GDM1 (cell line): Measurements from ENCODE around the gene EIF4A3.

ENCODE experiments used
- DNase-seq: peaks from one replicate; lab custom pipeline; 2025; lab: John Stamatoyannopoulos, UW

Gene EIF4A3

DNA sequence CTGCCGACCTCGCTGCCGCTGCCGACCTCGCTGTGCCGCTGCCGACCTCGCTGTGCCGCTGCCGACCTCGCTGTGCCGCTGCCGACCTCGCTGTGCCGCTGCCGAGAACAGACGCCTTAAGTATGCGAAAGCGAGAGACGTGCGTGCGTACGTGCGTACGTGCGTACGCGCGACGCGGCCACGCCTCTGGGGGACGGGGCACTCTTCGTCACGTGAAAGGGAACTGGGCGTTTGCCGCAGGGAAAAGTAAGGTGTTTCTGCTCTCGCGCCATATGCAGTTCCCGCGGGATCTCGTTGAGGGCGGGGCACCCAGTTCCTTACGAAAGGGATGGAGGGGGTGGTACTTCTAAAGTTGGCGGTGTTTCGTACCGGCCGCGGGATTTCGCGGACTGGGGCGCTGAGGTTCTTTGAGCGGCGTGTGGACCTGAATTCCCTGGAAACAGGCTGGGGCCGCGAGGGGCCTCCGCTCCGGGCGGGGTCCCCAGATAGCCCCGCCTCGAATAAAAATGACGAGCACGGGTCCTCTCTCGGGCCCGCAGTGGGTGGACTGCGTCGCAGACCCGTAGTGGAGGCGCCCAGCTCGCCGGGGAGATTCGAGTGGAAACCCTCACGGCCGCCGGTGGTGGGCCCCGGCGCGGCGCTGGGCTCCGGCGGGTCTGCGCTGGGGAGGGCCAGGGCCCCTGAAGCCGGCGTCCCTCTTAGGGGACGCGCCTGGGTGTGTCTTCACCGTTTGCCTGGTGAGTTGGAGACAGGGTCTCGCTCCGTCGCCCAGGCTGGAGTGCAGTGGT is at the start of gene EIF4A3:
Gene EIF4A3 (minus strand): TSS at position 94 of the 788 bp plus-strand sequence. CDS start 167 bp downstream, outside the sequence.
- peak; percentile 98 for DNase-seq

DNA sequence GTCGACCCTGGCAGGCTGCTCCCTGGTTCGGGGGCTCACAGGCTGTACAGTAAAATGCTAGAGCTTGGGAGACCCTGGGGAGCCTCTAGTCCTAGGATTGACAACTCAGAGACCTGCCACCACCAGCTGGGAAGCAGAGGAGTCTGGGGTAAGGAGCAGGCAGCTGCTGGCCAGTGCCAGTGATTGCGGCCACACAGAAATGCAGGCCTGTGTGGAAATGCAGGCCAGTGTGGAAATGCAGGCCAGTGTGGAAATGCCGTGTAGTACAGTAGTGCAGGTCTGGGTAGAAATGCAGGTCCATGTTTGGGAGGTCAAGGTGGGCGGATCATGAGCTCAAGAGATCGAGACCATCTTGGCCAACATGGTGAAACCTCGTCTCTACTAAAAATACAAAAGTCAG is 49.7 kb upstream of the EIF4A3 start:
- DNase-seq: no peak

DNA sequence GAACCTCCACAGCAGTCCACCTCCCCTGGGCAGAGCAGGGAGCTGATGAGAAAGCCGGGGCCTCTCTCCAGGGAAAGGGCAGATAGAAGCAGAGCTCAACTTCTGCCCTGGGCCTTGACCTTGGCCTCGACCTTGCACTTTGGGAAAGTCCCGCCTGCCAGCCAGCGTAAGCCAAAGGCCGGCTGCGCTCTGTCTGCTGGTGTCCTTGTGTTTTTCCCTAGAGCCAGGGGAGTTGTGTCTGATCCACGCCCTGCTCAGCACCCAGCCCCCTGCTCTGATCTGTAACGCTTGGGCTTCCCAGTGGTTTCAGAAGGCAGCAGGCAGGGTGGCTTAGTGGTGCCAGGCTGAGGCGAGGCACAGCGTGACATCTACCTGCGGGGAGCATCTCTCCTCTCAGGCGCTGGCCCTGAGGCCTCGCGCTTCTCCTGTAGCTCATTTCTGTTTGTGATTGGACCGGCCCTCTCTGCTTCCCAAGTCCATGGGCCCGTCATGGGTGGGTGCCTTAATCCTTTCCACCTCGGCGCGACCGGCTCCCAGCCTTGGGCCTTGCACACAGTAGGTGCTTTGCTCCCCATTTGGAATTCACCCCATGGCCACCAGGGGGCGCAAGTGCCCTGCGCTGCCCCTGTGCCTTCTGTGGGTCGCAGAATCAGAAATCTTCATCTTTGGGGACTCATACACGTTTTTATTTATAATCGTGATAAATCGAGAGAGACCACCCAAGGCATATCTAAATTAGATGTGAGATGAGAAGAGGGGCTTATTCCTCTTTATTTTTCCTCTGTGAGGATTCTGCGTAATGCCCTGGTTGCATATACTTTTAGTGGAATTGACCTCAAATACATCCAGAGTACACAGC is 49.0 kb upstream of the EIF4A3 start:
- DNase-seq: no peak

DNA sequence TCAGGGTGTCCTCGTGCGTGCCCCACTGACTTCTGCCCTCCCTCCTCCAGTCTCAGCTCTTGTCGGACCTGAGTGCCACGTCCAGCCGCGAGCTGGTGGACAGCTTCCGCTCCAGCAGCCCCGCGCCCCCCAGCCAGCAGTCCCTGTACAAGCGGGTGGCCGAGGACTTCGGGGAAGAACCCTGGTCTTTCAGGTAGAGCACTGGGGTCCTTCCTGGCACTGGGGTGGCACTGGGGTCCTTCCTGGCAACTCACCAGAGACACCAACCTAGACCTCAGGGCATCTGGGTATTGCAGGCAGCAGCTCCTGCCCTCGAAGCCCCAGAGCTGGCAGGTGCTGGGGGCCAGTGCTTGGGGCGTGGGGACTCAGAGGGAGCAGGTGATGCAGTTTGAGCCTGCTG is 48.2 kb upstream of the EIF4A3 start:
- DNase-seq: no peak

DNA sequence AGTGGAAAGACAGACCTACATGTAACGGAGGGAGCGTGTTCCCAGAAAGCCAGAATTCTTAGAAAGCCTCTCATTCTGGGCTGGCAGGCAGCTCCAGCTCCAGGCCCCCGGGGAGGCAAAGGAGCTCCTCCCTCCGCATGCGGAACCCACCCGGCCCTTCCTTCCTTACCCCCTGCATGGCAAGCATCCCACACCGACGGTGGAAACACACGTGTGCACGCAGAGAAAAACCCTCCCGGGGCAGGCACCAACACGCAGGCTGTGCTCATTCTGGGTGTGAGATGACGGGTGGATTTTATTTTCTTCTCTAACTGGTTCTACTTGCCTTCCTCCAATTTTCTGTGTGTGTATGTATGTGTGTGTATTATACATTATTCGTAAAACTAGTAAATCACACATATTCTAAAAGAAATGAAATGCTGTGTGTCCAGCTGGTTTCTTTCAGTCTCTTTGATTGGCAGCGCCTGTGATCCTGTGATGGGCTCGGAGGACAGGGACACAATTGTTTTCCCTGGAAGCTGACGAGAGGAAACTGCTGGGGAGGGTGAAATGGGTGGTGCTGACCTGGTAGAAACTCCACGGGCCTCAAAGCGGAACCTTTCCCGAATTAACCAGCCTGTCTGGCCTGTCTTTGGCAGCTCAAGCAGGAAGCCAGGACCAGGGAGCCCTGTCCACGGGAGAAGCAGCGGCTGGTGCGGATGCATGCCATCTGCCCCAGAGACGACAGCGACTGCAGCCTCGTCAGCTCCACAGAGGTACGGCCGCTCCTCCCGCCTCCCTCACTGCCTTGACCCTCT is 45.1 kb upstream of the EIF4A3 start:
- DNase-seq: no peak

DNA sequence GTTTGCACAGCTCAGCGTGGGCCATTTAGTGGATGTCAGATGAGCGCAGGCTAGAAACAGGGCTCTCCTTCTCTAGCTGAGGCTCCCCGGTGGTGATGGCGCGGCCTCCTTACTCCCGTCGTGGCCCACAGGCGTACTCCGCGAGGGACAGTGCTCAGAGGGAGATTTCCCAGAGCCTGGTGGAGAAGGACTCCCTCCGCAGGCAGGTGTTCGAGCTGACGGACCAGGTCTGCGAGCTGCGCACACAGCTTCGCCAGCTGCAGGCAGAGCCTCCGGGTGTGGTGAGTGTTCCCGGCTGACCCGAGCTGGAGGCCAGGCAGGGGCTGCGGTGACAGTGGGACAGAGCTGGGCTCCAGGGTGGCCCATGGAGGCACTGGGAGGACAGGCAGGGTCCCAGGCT is 44.3 kb upstream of the EIF4A3 start:
- no peak for DNase-seq

DNA sequence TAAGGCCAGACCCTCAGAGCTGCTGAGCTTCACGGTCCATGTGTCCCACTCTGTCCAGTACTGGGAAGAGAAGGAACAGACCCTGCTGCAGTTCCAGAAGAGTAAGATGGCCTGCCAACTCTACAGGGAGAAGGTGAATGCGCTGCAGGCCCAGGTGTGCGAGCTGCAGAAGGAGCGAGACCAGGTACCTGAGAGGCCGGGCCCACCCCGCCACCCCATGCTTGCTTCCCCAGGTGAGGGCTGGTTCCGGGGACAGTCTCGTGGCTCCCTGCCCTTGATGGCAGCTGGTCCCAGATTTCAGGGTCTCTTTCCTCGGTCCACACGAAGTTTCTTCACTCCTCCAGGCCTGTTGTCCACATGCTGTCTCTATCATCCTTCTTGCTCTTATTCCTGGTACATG is 43.8 kb upstream of the EIF4A3 start:
- no peak for DNase-seq

DNA sequence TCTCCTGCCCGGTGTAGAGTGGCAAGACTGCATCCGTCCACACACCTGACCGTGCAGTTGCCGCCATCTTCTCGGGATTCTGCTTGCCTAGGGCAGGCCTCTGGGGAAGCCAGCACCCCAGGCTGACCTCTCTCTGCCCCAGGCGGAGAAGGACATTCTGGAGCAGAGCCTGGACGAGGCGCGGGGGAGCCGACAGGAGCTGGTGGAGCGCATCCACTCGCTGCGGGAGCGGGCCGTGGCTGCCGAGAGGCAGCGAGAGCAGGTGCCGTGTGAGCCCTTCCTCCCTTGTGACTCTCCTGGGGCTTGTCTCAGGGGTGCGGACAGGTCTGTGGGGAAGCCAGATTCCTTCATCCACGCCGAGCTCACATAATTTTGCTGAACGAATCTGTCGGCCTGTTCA is 42.7 kb upstream of the EIF4A3 start:
- DNase-seq: no peak

DNA sequence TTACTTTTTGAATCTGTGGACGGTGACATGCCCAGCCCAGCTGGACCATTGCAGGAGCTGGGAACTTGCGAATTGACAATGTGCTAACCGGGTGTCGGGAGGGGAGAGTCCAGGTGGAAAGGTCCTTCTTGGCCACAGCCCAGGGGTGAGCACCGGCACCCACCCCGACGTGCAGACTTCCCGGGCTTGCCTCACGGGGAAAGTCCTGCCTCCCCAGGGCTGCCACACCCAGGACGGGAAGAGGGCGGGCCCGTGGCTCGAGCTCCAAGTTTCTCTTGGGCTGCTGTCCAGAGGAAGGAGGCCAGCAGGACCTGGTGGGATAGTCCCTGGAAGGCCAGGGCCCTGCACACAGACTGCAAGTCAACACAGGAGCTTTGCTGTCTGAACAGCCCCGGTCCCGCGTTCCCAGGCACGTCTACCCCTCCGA is 40.6 kb upstream of the EIF4A3 start:
- DNase-seq: no peak

DNA sequence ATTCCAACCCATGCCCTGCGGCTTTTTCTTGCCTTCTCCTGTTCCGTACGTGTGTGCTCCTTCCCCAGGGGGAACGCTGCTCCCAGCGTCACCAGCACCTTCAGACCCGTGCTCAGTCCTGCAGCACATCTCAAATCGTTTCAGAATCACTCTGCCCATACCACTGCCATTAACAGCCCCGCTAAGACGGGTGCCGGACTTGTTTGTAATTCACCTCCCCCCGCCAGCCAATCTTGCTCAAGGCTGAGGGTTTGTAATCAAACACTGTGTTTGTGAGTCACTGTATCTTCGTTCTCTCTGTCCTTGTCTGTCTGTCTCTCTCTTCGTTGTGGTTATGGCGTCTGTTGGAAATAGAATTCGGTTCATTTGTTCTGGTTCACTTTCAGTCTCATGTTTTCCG is 40.2 kb upstream of the EIF4A3 start:
- DNase-seq: no peak

DNA sequence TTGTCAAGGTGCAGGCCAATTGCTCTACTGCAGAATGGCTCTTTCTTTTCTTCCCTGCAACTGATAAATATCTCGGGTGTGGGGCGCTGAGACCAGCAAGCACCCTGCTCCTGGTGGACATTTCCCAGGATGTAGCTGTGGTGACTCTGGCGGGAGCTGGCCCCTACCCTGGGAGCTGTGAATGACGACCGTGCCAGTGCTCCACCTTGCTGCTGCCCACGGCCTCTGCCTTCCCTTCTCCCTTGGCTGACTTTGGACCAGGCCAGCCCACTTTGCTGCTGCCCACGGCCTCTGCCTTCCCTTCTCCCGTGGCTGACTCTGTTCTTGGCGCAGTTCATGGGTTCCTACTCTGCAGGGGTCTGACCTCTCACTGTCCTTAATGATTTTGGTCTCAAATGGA is 39.0 kb upstream of the EIF4A3 start:
- no peak for DNase-seq

DNA sequence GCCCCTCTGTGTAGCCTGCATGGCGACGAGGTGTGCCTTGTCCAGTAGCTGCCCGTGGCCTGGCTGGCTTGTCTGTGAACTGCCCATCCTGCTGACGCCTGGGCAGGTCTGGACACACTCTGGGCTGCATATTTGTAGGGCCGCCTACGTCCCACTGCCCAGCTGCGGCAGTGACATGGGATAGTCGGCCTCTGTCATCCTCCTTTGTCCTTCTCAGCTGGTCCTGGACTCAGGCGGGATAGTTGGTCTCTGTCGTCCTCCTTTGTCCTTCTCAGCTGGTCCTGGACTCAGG is 37.4 kb upstream of the EIF4A3 start:
- DNase-seq: no peak

DNA sequence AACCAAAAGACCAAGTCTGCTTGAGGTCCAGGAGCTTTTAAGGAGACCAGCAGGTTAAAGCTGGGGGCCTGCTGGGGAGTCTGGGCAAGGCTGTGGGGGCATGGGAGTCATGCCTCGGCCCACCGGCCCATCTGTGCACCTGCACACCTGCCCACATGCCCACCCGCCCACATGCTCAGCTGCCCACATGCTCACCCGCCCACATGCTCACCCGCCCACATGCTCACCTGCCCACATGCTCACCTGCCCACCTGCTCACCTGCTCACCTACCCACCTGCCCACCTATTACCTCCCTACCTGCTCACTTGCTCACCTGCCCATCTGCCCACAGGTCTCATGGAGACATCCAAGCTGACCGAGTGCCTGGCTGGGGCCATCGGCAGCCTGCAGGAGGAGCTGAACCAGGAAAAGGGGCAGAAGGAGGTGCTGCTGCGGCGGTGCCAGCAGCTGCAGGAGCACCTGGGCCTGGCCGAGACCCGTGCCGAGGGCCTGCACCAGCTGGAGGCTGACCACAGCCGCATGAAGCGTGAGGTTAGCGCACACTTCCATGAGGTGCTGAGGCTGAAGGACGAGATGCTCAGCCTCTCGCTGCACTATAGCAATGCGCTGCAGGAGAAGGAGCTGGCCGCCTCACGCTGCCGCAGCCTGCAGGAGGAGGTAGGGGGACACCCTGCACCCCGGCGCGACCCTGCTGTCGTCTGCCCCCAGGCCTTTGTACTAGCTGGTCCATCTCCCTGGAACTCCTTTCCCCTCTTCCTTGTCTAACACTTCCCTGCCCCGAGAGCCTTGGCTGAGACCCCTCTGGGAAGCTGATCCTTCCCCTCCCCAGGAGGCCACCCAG is 36.9 kb upstream of the EIF4A3 start:
- DNase-seq: no peak

DNA sequence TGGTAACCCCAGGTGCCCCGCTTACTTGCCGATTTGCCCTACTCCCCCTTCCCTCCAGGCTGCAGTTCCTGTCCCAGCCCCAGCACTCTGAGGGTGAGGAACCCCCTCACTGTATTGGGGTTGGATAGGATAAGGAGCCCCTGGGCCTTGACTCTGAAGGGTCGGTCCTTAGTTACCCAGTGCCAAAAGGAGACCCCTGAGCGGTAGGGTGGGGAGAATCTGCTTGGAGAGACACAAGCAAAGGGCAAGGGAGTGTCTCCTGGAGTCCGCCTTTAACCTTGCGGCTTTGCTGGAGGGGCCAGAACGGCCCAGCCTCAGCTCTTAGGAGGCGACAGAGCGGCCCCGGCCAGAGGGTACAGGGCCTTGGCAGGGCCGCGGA is 35.9 kb upstream of the EIF4A3 start:
- no peak for DNase-seq

DNA sequence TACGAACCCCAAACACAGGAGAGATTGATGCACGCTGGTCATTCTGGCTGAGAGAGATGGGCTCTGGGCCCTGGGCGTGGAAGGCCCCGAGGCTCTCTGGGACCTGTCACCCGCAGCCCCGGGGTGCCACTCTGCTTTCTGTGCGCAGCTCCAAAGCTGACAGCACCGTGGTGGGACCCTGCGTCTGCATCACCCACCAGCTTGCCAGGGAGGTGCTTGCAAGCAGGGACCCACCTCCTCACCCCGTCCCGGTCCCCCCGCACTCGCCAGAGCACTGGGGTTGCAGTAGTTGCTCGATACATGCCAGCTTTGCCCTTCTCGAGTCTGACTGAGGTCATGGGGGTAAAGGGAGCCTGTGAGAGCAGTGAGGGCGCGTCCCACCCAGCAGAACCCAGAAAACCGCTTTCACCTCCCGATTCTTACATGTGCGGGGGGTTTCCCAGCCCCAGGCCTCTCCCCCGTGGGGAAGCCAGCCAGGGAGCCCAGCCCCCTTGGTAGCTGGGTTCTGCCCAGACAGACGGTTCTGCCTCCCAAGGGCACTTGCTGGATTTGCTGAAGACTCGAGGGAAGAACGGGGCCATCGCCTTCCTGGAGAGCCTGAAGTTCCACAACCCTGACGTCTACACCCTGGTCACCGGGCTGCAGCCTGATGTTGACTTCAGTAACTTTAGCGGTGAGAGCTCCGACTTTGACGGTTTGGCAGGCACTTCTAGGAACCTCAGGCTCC is 35.4 kb upstream of the EIF4A3 start:
- DNase-seq: no peak

DNA sequence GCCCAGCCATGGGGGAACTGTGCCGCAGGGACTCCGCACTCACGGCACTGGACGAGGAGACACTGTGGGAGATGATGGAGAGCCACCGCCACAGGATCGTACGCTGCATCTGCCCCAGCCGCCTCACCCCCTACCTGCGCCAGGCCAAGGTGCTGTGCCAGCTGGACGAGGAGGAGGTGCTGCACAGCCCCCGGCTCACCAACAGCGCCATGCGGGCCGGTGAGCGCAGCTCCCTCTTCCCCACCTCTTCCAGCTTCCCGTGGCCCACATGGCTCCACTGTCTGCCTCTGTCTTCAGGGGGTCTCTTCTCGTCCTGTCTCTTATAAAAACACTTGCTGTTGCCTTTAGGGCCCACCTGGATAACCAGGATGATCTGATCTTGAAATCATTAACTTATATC is 34.5 kb upstream of the EIF4A3 start:
- DNase-seq: no peak

DNA sequence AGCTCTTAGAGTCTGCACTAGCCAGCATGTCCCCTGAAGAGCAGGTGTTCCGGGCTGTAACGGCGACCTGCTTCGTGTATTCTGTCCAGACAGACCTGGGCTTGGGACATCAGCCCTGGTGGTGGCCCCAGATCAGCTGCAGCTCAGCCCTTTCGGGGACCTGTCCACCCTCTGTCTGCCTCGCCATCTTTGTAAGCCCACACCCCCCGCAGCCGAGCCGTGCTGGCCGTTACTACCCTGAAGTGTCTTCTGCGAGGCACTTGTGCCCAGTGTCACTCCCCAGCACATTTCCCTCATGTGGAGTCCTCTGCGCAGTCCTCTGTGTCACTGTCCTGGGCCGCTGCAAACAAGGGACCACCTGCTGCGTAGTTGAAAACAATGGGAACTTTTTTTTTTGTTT is 33.3 kb upstream of the EIF4A3 start:
- no peak for DNase-seq

DNA sequence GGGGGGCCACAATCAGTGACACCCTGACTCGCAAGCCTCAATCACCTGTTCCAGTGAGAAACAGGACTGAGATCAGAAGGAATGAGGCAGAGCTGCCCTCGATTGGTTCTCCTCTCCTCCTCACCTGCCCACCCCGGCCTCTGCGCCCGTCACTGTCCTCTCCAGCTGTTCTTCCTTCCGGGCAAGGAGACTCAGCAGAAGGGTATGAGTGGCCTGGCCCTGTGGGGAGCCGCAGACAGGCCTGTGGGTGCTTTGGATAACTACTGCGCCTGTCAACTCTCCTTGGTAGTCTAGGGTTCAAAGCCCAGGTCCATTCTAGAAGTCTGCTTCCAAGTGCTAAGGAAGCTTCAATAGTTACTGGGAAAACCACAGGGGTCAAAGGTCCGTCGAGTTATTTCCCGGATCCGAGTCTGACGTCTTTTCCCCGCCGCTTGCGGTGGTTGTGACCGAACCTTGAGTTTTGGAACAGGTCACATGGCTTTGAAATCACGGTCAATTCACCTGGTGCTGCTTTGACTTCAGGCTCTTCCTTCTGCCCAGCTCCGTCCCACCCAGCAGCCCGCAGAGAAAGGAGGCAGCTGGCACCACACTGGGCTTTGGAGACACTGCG is 31.2 kb upstream of the EIF4A3 start:
- DNase-seq: no peak

DNA sequence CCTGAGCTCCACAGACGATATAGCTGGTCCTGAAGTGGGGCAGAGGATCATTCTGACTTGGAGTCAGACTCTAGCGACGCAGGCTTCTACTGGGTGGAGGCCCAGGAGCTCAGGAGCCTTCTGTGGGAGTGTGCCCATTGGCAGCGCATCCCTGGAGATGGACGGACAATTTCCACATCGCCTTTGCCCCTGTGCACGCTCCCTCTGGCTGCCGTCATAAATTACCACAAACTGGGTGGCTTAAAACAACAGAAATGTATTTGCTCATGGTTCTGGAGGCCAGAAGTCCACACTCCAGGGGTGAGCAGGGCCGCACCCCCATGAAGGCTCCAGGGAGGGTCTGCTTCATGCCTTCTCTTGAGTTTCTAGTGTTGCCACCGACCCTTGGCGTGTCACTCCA is 29.8 kb upstream of the EIF4A3 start:
- no peak for DNase-seq

DNA sequence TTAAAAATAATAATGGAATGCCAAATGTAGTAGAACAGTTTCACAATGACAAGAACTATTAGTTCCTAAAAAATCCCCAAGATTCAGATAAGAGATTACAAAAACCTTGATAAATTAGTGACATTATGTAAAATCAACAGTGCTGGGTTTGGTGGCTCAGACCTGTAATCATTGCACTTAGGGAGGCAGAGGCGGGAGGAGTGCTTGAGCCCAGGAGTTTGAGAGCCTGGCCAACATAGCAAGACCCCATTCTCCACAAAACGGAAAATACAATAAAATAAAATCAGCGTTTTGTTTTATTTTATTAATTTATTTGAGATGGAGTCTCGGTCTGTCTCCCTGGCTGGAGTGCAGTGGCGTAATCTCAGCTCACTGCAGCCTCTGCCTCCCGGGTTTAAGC is 27.0 kb upstream of the EIF4A3 start:
- DNase-seq: no peak

DNA sequence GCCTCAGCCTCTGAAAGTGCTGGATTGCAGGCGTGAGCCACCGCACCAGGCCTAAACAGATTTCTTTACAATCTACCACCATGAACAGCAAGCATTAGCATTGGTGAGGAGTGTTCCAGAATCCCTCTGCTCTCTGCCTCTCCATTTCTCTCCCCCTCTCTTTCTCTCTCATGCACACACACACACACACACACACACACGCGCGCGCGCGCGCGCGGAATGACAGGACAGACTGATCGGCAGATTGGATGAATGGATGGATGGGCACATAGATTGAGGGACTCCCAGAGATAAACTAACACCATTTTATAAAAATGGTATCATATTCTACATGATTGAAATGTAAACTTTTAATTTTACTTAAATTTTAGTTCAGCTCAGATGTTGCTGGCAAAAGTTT is 26.2 kb upstream of the EIF4A3 start:
- no peak for DNase-seq
